Measurements from ENCODE around the gene HTT.
A peak's percentile ranks its signal among the peaks of the same experiment; 100 is the strongest.
"Not testable (repeated sequence)": the region's sequence is repeated elsewhere in the genome, so short reads cannot be mapped to it uniquely, and the experiment has no call there.

The HTT gene

GRCh38 chr4:3044870-3045819 is 29.3 kb upstream of the HTT start:
- DNase-seq (ENCODE audit: low read depth in 1 of 2, low spot score in 1 of 2): peak in 1 of 2 donors; percentile 33

DNA sequence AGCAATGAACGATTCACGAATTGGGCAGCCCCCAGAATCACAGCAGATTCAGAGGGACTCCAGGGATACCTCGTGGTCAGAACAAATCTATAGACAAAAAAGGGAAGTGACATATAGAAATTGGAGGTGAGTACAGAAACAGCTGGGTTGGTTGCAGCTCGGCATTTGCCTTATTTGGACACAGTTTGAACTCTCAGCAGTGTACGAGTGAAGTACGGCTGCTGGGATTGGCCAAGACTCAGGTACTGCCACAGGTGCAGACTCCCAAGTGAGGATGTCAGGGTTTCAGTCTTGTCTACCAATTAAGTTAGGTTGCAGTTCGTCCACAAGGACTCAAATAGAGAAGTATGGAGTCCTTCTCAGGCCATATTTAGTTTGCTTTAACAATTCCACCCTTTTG is 28.3 kb upstream of the HTT start:
- no peak for DNase-seq (ENCODE audit: low read depth in 1 of 2, low spot score in 1 of 2)

- no peak for DNase-seq (ENCODE audit: low read depth in 1 of 2, low spot score in 1 of 2)
Observed at GRCh38 chr4:3046623-3047022, 27.9 kb upstream of the HTT start.

- DNase-seq (ENCODE audit: low read depth in 1 of 2, low spot score in 1 of 2): peak; percentile 30 to 36
Observed at GRCh38 chr4:3047464-3048286, 26.8 kb upstream of the HTT start.

GRCh38 chr4:3051141-3051897 is 23.2 kb upstream of the HTT start:
- not testable (repeated sequence) for DNase-seq (ENCODE audit: low read depth in 1 of 2, low spot score in 1 of 2)

- no peak for DNase-seq (ENCODE audit: low read depth in 1 of 2, low spot score in 1 of 2)
Observed at GRCh38 chr4:3054169-3054759, 20.2 kb upstream of the HTT start.

GRCh38 chr4:3059943-3060342 is 14.5 kb upstream of the HTT start:
- no peak for DNase-seq (ENCODE audit: low read depth in 1 of 2, low spot score in 1 of 2)

GRCh38 chr4:3060946-3061345 is 13.5 kb upstream of the HTT start:
- no peak for DNase-seq (ENCODE audit: low read depth in 1 of 2, low spot score in 1 of 2)

- DNase-seq (ENCODE audit: low read depth in 1 of 2, low spot score in 1 of 2): no peak
Observed at GRCh38 chr4:3062471-3062870, 12.0 kb upstream of the HTT start.

GRCh38 chr4:3065551-3065950 is 8.9 kb upstream of the HTT start:
- DNase-seq (ENCODE audit: low read depth in 1 of 2, low spot score in 1 of 2): no peak

- DNase-seq (ENCODE audit: low read depth in 1 of 2, low spot score in 1 of 2): no peak
Observed at GRCh38 chr4:3066836-3067400, 7.6 kb upstream of the HTT start.

DNA sequence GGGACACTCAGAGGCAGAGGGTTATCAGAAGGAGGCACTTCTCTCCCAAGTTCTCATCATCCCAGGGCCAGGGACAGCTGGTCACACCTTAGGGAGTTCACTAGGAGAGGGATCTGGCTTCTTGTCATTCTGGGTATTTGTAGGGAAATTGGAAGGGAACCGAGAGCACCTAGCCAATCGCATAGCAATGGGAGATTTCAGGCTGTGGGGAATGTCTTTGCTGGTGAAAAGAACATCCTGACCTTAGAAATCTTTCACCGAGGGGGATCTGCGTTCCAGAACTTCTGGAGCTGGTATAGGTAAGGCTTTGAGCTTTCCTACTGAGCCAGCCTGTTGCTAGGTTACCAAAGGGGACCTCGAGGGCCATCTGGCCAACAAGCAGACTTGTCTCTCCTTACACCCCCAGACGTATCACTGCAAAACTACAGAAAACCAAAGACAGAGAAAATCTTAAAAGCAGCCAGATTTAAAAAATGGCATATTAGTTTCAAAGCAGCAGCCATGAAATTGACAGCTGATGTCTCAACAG is 6.9 kb upstream of the HTT start:
- no peak for DNase-seq (ENCODE audit: low read depth in 1 of 2, low spot score in 1 of 2)

GRCh38 chr4:3069661-3070199 is 4.8 kb upstream of the HTT start:
- no peak for DNase-seq (ENCODE audit: low read depth in 1 of 2, low spot score in 1 of 2)

DNA sequence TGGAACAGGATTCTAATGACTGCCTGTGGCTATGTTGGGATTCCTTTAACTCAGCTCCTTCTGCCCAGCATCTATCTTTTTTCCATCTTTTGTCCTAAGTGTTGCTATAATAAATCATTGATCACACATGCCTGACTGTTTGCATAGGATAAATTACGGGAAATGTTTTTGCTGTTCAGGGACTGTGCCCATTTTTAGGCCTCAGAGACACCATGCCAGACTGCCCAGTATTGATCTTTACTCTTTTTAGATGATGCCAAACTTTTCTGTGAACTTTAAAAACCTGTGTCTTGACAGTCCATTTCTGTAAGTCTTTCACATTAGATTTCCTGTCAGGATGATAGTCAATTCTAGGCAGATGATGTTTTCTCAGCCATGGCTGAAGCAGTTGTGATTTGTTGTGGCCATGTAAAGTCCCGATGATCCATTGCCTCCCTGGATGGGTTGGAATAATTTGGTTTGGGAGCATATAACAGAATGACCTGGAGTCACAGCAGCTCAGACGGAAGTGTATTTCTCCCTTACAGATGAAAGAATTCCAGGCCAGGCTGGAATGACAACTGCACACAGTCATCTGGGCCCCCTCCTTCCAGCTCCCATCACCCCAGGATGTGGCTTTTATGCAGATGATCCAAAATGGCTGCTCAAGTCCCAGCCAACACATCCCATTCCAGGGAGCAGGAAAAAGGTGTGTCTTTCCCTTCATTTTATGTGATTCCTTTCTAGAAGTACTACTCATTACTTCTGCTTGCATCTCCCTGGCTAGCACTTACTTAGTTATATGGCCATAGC is 3.6 kb upstream of the HTT start:
- DNase-seq (ENCODE audit: low read depth in 1 of 2, low spot score in 1 of 2): no peak

DNA sequence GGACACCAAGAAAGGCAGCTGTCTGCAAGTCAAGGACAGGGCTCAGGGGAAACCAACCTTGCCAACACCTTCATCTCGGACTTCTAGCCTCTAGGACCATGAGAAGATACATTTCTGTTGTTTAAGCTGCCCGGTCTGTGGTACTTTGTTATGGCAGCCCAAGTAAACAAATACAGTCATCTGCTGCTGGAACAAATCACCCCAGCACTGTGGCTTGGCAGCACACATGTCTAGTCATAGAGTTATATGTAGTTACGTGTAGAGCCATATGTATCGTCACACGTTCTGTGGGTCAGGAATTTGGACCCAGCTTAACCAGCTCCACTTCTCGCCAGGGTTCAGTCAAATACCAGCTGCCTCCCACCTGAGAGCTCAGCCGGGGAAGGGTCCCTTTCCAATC is 2.7 kb upstream of the HTT start:
- no peak for DNase-seq (ENCODE audit: low read depth in 1 of 2, low spot score in 1 of 2)

DNA sequence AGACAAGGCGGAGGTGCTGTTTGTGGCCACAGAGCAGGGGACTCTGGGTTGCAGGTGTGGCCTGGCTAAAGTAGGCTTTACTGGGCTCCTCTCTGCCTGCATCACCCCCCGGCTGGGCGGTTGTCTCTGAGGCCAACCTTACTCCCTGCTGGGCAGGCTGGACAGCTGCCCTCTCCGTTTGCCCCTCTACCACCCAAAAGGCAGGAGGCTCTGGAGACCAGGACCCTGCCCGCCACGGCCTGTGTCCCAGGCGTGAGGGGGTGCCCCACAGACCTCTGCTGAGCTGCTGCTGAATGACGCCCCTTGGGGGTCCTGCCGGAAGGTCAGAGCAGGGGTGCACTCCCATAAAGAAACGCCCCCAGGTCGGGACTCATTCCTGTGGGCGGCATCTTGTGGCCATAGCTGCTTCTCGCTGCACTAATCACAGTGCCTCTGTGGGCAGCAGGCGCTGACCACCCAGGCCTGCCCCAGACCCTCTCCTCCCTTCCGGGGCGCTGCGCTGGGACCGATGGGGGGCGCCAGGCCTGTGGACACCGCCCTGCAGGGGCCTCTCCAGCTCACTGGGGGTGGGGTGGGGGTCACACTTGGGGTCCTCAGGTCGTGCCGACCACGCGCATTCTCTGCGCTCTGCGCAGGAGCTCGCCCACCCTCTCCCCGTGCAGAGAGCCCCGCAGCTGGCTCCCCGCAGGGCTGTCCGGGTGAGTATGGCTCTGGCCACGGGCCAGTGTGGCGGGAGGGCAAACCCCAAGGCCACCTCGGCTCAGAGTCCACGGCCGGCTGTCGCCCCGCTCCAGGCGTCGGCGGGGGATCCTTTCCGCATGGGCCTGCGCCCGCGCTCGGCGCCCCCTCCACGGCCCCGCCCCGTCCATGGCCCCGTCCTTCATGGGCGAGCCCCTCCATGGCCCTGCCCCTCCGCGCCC is 1.1 kb upstream of the HTT start:
- DNase-seq (ENCODE audit: low read depth in 1 of 2, low spot score in 1 of 2): no peak

GRCh38 chr4:3074846-3075651 is 568 bp downstream of the HTT start:
- peak in 1 of 2 donors; percentile 8 for DNase-seq (ENCODE audit: low read depth in 1 of 2, low spot score in 1 of 2)

DNA sequence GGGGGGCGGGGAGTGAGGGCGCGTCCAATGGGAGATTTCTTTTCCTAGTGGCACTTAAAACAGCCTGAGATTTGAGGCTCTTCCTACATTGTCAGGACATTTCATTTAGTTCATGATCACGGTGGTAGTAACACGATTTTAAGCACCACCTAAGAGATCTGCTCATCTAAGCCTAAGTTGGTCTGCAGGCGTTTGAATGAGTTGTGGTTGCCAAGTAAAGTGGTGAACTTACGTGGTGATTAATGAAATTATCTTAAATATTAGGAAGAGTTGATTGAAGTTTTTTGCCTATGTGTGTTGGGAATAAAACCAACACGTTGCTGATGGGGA is 1.1 kb downstream of the HTT start:
- no peak for DNase-seq (ENCODE audit: low read depth in 1 of 2, low spot score in 1 of 2)

Measured in stimulated activated CD4-positive, alpha-beta T cell treated with anti-CD3 and anti-CD28 coated beads, Interleukin-15, amount 100 ng/mL, for 1 hour (primary cell).